IPS-18c (cell line): Measurements from ENCODE around the gene RASGRF2.

ENCODE experiments used
- H3K4me3 ChIP-seq: 2 replicates; pipeline ENCODE4 v1.7.0; 2013; ENCODE audit warnings: low read depth, mild to moderate bottlenecking, low read length, moderate library complexity; ENCODE audit not compliant: insufficient read depth
- H3K9me3 ChIP-seq: one replicate; pipeline ENCODE4 v1.6.1; 2013; ENCODE audit warnings: mild to moderate bottlenecking, low read length, moderate library complexity; ENCODE audit not compliant: control insufficient read depth, insufficient read depth

The RASGRF2 gene

DNA sequence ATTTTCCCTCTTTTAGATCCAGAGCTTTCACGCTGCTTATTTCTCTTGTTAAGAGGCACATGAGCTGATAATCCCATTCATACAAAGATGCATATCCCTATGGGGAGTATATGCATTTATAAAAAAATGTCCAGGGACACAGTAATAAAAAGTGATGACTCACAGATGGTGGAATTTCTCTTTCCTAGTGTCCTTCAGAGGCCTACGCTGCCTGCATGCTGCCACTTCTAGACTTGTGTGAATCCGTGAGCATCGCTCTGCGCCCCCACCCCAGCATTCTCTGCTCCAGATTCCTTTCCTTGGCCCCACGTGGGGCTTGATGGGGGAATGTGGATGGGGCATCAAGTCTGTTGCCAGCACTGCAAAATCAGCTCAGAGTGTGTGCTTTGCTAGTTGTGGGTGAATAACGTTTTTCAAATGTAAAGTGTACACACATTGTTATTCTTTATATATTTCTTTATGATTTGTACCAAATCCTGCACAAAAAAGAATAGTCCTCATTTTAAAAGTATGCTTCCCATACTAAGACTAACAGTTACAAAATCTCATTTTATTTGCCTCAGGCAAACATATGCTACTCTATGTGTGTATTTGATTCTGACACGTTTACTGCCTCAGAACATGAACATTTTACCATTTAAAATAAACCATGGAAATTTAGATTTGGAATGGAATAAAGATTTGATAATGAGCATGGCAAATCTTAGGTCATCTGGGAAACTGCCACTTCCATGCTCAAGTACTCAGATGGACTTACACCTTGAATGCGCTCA, 22.4 kb upstream of the RASGRF2 start:
- no peaks in the 10 kb centered on the region for H3K9me3 ChIP-seq
- no peak overlapping the region for H3K4me3 ChIP-seq

GRCh38 chr5:80941496-80941895, 18.7 kb upstream of the RASGRF2 start:
- no peaks in the 10 kb centered on the region for H3K9me3 ChIP-seq

DNA sequence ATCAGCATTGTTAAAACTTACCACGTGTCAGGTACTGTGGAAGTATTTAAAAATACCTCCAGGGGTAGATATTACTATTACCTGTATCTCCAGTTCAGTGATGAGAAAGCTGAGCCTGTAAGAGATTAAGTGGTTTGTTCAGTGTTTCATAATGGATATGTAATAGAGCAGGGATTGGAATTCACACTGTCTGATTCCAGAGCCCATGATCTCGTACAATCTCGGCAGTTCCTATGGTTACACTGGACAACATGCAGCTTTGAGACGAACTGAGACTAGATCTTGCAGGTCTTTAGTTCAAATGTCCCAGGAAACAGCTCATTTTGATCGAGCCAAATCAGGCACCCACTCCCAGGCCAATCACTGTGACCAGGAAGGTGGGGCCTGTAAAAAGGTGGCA, 8.8 kb upstream of the RASGRF2 start:
- no peak overlapping the region for H3K4me3 ChIP-seq
- no peaks in the 10 kb centered on the region for H3K9me3 ChIP-seq

More at GRCh38 chr5:80941496-80941895, 18.7 kb upstream of the RASGRF2 start:
- H3K4me3 ChIP-seq, result no peak overlapping the region

GRCh38 chr5:80953587-80953986, 6.6 kb upstream of the RASGRF2 start:
- H3K4me3 ChIP-seq, result no peak overlapping the region
- H3K9me3 ChIP-seq, result no peaks in the 10 kb centered on the region

DNA sequence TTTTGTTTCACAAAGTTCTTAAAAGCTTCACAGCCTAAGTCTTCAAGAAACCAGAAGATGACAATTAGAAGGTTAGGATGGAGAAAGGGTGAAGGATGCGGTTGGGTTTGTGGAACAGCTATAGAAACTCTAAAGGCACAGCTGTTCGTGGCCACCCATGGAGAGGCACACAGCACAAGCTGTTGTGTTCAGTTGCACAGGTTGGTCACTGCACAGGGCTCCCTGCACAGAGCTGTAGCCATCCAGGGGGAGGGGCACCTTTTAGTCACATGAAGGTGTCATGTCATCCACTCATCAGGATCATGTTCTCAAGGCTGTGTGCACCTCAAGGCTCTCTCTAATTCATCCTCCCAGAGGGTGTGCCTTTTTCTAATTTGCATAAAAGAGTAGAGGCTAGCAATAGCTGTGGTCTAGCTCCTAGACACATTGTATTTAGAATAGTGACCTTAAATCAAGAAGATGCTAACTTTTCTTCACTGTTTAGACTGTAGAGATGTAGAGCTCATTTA, 5.0 kb upstream of the RASGRF2 start:
- Histone ChIP-seq H3K4me3 (no peak overlapping the region), H3K9me3 (no peaks in the 10 kb centered on the region)

DNA sequence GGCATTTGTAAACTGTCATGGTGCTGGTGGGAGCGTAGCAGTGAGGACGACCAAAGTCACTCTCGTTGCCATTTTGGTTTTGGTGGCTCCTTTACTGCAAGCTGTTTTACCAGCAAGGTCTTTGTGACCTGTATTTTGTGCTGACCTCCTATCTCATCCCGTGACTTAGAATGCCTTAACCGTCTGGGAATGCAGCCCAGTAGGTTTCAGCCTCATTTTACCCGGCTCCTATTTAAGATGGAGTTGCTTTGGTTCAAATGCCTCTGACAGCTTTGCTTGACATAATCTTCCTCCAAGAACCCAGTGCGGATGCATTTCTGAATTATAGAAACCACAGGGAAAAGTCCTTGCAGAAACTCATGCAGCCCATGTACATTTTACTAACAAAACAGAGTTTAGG, 3.9 kb upstream of the RASGRF2 start:
- no peak overlapping the region for H3K4me3 ChIP-seq
- H3K9me3 ChIP-seq, result no peaks in the 10 kb centered on the region

DNA sequence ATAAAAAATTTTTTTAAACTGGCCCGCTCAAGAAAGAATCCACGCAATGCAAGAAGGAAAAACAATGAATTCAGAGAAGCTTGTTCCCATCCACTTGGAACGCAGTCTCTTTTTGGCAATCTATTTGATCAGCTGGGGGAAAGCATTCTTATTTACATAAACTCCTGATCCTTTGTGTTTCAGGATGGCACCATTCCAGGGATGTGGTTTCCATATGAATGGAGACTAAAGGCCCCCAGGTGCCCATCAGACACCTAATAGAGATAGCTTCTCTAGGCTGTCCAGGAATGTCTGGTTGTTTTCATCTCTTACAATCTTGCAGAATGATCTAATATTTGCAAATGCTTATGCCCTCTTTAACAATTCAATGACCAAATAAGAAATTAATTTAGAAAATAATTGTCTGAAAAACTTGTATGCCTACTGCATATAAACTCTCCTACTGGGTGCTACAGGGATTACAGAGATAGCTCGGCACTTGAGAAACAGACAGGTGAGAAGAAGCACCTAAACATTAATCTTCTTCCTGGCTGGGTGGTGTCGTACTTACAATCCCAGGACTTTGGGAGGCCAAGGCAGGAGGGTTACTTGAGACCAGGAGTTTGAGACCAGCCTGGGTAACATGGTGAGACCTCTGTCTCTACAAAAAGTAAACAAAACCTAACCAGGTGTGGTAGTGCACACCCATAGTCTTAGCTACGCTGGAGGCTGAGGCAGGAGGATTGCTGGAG, 3.0 kb upstream of the RASGRF2 start:
- Histone ChIP-seq H3K9me3 (no peaks in the 10 kb centered on the region), H3K4me3 (no peak overlapping the region)

- H3K9me3 ChIP-seq, result no peaks in the 10 kb centered on the region
- no peak overlapping the region for H3K4me3 ChIP-seq
Observed at GRCh38 chr5:80958616-80959015, 1.5 kb upstream of the RASGRF2 start.

DNA sequence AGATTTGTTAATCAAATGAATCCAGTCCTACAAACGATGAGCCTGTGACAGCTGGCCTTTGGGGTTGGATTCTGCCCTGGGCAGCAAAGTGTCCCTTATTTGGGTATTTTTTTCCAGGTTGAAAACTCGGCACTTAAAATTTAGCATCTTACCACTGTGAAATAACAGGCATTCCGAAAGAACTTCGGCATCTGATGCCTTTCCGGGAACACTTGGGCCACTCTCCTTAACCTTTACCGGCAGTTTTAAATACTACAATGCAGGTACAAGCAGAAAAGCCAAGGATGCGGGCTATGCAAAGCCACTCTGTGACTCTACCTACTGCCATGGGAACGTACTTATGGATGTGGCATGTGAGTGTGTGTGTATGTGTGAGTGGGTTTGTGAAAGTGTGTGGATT, 1.0 kb upstream of the RASGRF2 start:
- Histone ChIP-seq H3K9me3 (no peaks in the 10 kb centered on the region), H3K4me3 (no peak overlapping the region)

- no peaks in the 10 kb centered on the region for H3K9me3 ChIP-seq
- H3K4me3 ChIP-seq, result peak overlapping the region; percentile 67
Observed at GRCh38 chr5:80960531-80961375, 590 bp downstream of the RASGRF2 start.

DNA sequence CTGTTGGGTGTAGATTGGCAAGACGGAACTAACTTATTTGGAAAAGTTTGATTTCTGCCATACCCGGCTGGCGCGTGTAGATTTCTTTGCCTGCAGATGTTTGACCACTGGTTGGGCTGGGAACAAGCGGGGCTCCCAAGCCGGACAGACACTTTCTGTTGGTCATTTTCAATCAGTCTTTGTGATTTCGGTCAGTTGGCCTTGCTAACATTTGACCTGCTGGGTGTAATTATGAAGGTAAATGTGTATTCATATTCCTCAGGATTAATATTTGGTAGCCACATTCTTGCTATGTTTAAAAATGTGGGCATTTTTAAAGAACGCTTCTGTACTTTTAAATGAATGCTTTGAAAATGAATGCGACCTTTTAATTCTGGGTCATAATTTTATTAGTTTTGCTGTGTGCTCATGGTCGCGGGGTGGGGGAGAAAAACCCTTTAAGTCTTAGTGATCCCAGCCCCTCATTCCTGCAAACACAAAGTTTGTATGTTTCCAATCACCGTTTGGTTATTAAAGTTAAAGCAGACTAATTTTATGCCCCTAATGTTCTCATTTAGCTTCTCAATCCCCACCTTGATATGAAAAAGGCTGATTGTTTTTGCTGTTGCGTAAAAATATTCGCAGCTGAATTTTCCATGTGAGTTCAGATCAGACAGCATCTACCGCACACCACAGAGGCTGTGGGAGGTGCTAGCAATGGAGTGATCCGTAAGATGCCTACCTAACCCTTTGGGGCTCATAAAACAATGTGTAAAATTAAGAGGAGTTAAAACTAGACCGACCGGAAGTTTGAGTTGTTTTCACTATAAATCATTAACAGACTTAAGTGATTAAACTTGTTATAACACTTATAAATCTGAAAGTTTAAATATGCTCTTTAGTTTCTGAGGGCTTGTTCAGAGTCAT, 1.5 kb downstream of the RASGRF2 start:
- no peaks in the 10 kb centered on the region for H3K9me3 ChIP-seq
- peak overlapping the region; percentile 67 for H3K4me3 ChIP-seq

- Histone ChIP-seq H3K9me3 (no peaks in the 10 kb centered on the region), H3K4me3 (no peak overlapping the region)
Observed at GRCh38 chr5:80962630-80963520, 2.7 kb downstream of the RASGRF2 start.

DNA sequence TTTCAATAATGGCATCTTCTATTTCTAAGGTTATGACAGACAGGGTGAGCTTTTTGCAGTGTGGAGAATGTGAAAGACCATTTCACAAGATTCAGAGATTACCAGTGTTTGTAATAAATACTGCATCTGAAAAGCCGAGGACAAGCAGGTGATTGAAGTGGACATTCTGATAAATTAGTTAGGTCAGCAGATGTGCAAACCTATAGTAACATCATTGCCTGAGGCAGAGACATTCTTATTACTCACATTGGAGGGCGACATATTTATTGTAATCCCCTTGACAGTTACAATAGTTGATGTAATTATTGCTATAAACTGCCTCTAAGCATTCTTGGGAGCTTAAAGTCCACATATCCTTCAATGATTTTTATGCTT, 3.3 kb downstream of the RASGRF2 start:
- no peak overlapping the region for H3K4me3 ChIP-seq
- no peaks in the 10 kb centered on the region for H3K9me3 ChIP-seq

DNA sequence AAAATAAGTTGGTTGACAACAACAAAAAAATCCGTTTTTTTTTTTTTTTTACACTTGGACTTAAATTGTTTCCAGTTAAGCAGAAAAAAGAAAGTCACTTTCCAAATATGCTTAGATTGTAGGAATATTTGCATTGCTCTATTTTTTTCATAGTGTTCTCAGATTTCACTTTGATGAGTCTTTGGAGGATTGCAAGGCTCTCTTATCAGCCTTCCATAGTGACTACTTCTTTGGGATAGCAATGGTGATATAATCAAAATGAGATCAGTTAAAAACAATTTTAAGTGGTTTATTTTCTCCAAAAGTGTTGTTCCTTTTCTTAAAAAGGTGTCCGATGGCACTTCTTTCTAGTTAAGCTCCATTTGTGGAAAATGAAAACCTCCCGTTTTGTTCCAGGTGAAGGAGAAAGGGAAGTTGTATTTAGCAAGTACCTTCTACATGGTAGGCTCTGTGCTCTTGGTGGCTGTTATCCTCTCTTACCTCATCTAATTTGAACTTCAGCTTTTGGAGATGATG, 3.9 kb downstream of the RASGRF2 start:
- no peak overlapping the region for H3K4me3 ChIP-seq
- no peaks in the 10 kb centered on the region for H3K9me3 ChIP-seq

DNA sequence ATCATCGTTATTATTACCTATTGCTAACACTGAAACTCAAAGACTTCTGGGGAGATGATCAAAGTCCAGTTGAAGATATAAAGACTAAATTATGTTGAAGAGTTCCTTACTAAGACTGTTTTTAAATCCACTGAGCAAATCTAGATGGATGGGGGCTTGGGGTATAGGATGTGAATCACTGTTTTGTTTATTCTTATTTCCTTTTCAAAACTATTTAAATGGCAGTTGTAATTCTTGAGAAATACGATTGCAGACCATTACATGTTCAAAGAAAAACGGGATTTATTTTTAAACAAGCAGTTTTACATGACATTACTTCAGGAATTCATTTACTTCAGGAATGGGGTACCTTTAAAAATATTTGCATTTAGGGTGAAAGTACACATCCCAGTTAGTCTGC, 4.3 kb downstream of the RASGRF2 start:
- no peak overlapping the region for H3K4me3 ChIP-seq

GRCh38 chr5:80964919-80965318, 4.8 kb downstream of the RASGRF2 start:
- H3K9me3 ChIP-seq, result no peaks in the 10 kb centered on the region
- H3K4me3 ChIP-seq, result no peak overlapping the region

More for the DNA sequence above, 4.3 kb downstream of the RASGRF2 start:
- no peaks in the 10 kb centered on the region for H3K9me3 ChIP-seq
